ENCODE data around the gene ATP5PF.
"Not testable (repeated sequence)": the region's sequence is repeated elsewhere in the genome, so short reads cannot be mapped to it uniquely, and the experiment has no call there.

ATP5PF gene

DNA sequence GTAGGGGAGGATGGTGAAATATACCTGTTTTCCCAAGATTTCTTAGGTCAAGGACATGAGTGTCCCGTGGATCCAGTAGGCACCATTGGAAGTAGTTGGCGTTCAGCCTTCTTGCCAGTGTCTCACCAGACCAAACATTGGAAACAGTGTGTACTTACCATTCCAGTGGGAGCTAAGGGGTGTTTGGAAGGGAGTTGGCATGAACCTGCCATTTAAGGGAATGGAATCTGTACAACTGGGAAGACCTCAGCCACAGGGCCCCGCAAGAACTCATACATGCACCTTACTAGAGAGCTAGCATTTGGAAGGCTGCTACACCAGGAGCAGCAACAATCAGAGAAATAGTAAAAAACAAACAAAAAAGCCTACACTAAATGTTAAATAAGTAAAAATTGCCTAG lies 12.7 kb downstream of the ATP5PF start:
- DNase-seq = no peak

DNA sequence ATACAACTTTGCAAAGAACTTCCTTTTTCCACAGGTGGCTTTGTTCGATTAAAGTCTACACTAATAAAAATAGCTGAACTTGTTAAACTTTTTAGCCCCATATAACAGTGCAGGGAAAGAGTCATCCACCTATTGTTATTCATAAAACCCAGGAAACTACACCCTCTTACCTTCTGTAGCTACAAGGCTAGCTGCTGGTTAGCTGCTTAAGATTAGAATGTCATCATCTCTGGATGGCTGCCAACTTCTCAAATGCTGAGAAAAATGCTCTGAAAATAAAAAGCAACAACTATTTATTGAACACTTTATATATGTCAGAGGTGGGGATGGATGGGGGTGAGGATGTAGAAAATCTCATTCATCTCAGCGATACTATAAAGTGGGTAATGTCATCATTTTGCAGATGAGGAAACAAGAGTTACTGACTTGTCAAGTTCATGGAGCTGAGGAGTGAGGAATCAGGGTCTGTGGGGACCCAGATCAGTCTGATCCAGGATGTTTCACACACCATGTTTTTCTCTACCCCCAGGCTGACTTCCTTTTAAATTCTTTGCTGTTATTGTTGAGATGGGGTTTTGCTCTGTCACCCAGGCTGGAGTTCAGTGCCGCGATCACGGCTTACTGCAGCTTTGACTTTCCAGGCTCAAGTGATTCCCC lies 17.1 kb downstream of the ATP5PF start:
- DNase-seq = no peak

DNA sequence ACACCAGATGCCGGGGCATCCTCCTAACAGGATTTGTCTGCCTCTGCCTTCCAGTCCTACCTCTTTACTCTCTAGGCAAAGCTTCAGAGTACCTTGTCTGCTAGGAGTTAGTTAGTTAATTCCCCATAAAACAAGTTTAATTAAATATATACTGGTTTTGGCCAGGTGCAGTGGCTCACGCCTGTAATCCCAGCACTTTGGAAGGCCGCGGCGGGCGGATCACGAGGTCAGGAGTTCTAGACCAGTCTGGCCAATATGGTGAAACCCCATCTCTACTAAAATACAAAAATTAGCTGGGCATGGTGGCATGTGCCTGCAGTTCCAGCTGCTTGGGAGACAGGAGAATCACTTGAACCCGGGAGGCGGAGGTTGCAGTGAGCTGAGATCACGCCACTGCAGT lies 20.6 kb downstream of the ATP5PF start:
- DNase-seq = not testable (repeated sequence)

DNA sequence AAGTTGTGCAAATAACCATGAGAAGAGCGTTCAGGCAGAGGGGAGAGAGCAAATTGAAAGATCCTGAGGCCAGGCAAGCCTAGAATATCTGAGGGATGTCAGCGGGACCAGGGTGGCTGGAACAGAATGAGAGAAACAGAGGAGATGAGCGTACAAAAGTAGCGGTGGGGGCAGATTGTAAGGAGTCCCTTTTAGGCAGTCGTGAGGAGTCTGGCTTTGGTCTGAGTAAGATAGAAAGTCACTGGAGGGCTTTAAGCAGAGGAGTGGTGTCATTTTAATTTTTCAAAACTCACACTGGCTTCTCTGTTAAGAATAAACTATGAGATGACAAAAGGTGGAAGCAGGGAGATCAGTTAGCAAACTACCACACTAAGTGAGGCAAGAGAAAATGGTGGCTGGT lies 24.2 kb downstream of the ATP5PF start:
- no peak for DNase-seq

DNA sequence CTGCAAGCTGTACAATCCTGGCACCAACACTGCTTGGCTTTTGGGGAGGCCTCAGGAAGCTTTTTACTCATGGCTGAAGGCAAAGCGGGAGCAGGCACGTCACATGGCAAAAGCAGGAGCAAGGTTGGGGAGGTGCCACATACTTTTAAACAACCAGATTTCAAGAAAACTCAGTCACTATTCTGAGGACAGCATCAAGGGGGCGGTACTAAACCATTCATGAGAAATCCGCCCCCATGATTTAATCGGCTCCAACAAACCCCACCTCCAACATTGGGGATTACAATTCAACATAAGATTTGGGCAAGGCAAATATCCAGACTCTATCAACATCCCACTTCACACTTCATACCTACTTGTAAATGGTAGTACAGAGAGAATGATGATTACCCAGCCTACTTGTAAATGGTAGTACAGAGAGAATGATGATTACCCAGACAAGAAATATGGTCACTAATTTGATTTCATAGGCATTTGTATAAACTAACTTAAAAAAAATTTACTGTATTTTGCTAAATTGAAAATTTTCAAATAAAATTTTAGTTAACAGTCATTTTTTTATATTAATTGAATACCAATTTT lies 24.9 kb downstream of the ATP5PF start:
- no peak for DNase-seq

DNA sequence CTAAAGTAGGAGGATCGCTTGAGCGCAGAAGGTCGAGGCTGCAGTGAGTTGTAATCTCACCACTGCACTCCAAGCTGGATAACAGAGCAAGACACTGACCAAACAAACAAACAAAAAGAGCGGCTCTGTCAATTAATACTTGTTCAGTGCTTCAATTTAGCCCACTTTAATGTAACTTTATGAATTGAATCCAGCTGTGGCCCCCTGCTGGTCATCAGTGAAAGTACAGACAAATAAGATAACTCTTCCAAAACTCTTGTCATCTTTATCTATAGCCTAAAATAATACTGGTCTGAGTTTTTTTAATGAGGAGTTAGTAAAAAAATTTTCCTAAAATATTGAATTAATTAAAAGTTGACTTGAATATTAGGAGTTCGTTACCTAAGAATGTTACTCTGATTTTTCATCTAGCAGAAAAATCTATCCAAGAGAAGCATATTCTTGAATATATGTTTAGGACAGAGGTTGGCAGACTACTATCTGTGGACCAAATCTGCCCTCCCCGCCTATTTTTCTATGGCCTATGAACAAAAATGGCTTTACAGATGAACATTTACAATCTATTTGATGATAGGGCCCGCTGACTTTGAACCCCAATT lies 26.1 kb downstream of the ATP5PF start:
- peak; percentile 14 for DNase-seq

DNA sequence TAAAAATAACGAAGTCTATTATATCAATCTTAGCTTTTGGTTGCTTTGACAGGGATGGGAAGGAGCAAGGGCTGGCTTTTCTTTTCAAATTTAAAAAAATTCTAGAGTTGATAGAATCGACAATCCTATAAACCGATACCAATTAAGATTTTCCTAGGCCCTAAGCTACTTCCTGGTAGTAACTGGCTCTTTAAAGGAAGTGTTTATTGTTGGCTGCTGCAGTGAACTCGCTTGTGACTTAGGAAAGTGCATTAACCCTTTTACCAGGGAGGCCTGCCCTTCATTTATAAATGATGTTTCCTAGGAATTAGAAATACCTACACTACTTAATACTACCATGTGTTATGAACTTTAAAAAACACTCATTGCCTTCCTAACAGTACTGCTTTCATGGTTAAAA lies 33.2 kb downstream of the ATP5PF start:
- DNase-seq = no peak

DNA sequence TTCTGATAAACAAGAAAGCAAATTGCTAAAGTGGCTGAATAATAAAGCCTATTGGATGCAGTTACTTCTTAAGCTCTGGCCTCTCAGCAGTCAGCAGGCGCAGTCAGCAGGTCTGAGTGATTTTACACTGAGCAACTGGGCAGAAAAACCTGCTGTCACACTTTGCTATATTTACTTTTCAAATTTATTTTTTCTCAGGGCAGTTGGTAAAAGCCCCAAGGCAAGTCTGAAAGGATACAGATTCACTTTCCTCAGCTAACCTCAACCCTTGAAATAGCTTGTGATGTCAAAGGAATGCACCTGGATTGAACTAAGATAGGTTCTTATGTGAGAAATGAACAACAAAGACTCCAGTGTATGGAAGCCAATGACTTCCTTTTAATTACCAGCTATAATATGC lies 34.0 kb downstream of the ATP5PF start:
- DNase-seq = no peak

DNA sequence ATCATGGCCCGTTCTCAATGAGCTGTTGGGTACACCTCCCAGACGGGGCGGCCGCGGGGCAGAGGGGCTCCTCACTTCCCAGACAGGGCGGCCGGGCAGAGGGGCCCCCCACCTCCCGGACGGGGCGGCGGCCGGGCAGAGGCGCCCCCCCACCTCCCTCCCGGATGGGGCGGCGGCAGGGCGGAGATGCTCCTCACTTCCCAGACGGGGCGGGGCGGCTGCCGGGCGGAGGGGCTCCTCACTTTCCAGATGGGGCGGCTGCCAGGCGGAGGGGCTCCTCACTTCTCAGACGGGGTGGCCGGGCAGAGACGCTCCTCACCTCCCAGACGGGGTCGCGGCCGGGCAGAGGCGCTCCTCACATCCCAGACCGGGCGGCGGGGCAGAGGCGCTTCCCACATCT lies 39.2 kb downstream of the ATP5PF start:
- not testable (repeated sequence) for DNase-seq

DNA sequence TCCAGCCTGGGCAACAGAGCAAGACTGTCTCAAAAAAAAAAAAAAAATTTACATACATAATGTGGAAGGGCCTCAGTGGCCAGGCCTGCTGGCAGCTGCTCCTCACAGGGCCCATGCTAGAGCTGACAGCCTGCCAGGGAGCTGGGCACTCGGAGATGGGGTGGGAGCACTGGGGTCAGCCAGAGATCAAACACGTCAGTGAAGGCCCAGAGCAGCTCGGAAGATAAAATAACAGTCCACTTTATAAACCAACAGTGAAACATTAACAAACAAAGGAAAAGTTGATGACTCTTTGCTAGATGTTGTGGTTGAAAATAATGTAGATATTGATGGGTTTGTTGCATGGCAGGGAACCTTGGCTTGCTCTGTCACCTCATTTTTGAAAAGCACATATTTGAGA lies 42.7 kb downstream of the ATP5PF start:
- no peak for DNase-seq

DNA sequence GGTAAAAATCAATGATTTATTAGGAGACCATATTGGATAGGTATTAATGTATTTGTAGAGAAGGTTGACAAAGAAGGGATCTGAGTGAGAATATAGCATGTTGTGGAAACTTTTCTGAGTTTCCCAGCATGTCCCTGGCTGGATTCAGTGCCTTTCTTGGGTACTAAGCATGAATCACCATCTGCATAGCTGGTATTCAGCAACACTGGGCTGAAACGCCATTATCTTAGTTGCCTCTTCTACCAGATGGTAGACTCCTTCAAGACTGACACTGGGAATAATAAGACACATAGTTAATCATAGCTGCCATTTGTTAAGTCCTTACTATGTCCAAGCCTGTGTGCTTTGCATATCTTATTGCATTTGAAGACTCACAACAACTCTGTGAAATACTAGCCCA lies 45.5 kb downstream of the ATP5PF start:
- no peak for DNase-seq

DNA sequence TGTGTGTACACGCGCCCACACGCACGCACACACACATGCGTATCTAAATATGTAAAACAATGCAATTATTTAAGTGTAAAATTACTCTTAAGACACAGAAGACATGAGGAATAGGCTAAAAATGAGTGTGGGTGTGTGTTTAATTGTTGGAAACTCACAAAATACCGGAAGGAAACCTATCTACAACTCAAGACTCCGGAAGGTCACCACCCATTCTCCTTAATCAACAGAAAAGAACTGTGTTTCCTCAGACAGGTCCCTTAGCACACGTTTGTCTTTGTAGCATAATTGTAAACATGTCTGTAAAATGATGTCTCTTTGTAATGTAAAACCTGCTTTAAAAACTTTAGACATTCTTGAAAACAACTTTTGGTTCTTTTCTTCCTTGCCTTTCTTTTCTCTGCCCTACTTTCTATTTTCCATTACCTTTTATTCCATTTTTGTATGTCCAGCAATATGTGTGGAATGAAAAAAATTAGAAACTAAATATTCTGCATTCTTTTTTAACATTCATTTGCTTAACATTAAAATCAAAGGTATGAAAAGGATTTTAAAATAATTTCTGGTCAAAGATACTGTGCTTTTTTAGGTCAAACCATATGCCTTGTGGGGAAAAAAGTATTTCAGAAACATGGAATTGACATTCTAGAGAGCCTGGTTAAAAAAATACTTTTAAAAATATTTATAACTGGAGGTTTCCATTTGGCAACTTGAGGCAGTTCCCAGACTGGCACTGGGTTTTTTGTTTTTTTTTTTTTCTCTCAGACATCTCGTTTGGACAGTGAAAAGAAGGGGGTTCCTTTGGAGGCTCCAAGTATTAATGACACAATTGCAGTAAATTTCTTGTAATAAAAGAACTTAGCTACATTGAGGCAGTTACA lies 46.2 kb downstream of the ATP5PF start:
- DNase-seq = no peak

DNA sequence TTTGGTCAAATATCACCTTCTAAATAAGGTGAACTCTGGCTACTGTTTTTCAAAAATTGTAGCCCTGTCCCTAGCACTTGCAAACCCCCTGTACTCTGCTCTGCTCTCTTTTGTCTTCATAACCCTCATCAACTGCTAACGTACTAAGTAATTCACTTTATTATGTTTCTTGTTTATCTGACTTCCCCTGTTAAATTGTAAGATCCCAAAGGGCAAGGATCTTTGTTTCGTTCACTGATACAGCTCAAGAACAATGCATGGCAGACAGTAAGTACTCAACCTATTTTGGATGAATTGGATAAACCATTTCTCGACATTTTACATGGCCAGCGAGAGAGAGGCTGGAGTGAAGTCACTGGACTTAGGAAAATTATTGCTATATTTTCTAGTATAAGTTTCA lies 46.9 kb downstream of the ATP5PF start:
- no peak for DNase-seq

DNA sequence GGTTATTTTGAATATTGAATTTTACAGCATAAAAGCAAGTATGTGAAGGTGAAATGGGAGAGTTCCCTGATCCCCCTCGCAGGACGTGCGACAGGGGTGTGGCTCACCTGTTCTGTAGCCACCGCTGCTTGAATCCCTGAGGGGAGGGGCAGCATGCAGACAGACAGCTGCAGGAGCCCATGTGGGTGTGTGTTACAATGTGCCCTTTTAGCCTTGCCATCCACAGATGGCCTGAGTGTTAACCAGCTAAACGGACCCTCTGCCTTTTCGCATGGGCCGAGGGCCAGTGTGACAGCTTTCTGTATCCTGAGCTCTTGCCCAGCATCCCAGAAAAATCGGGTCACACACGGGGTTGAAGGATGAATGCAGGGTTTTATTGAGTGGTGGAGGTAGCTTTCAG lies 52.3 kb downstream of the ATP5PF start:
- no peak for DNase-seq

DNA sequence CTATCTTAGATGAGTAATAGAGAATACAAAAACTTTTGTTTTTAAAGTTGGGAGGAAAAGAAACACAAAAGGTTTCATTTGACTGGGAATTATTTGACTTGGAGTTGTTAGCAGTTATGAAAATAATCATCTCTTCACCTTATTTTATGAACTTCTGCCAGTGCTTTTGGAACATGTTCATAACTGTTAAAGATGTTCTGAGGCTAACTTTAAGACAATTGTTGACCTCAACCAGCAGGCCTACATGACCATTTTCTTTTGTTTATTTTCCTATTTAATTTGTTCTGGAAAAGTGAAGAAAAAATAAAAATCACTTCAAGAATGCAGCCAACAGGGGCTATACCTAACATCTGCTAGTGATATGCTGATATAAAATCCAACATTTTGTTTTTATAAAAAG lies 58.3 kb downstream of the ATP5PF start:
- DNase-seq = no peak

Data from NCI-H1105 (cell line).